Gastroesophageal sphincter (tissue), 3 donors: ENCODE data around the gene ABRAXAS1.

Experiments used
- POLR2A ChIP-seq, 2 donors: fragments of 450-650 bp; IDR thresholded peaks; one replicate each; pipeline ENCODE4 v1.6.1; 2017; ENCODE audit warnings: antibody characterized with exemption in 2 of 2, mild to moderate bottlenecking in 2 of 2, moderate library complexity in 1 of 2
- TF ChIP-seq, protein P1 (sequence below), 4 experiments: fragments of 200-600 bp in 2 of 4; fragments of 450-650 bp in 2 of 4; sonication (generic) in 1 of 4; IDR thresholded peaks; one replicate each; pipeline ENCODE4 v1.5.1; 2017 to 2019; ENCODE audit warnings: antibody characterized with exemption in 4 of 4, mild to moderate bottlenecking in 2 of 4, moderate library complexity in 2 of 4

DNA sequence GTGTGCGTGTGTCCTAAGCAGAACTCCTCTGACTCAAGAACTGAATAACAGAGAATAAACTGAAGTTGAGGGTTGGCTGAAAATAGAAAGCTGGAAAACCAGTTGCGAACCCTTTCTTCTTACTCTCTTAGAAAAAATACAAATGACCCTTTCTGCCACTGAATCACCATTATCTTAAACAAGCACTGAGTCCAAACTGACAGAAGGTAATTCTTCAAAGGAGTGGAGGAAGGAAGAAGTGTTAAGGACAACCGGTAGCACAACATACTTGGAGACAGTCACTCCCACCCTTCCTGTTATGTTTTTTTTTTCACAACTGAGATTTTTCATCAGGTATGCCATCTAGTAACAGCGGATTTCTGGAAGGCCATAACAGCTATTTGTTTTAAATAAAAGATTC lies 67.3 kb downstream of the ABRAXAS1 start:
- no peak for TF ChIP-seq POLR2A (IDR thresholded peaks at IDR 0.05)
- TF ChIP-seq, protein P1, sequence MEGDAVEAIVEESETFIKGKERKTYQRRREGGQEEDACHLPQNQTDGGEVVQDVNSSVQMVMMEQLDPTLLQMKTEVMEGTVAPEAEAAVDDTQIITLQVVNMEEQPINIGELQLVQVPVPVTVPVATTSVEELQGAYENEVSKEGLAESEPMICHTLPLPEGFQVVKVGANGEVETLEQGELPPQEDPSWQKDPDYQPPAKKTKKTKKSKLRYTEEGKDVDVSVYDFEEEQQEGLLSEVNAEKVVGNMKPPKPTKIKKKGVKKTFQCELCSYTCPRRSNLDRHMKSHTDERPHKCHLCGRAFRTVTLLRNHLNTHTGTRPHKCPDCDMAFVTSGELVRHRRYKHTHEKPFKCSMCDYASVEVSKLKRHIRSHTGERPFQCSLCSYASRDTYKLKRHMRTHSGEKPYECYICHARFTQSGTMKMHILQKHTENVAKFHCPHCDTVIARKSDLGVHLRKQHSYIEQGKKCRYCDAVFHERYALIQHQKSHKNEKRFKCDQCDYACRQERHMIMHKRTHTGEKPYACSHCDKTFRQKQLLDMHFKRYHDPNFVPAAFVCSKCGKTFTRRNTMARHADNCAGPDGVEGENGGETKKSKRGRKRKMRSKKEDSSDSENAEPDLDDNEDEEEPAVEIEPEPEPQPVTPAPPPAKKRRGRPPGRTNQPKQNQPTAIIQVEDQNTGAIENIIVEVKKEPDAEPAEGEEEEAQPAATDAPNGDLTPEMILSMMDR (IDR thresholded peaks at IDR 0.05) = no peak
